ENCODE results near the gene PNLIP. TPM values are rescaled to one million over a fixed set of nuclear protein-coding genes. Genes with fewer than 3 reads are reported as not detected.
A peak's percentile ranks its signal among the peaks of the same experiment; 100 is the strongest.

PNLIP gene
- total and polyA plus RNA-seq, 12 donors, result 0.16 to 2.2 (median 0.90) TPM; not detected in 4

DNA sequence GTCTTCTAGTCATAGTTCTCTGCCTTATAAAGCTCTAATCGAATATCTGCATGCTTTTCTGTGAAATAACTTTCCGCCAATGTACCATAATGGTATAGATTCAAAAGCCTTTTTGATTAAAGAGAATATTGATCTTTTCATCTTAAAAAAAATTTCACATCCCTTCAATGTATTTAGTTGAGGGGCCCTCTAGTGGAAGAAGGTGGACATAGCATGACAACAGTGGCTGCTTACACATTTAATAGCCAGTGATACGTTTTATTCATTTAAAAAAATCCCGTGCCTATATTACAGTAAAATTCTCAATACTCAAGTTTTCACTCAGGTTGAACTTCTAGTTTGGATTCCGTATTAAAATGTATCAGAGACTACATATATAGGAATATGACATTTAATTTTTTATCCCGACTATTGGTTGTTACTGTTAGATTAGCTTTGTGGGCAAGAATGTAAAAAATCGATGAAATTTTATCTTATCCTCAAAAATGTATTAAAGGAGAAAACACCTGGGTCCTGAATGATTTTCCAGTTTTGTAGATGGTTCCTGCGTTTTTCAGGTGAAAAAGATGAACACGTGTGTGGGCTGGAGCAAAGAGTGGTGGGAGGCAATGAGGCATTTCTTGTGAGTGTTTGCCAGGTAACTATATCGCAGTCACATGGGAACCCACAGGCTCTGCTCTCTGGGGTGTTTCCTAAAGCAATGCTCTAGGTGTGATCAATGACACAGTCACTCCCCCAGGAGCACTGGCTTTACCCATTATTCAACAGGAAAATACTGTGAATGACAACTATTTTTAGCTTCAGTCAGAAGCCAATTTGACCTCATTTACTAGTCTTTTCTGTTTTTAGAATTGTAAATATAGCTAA, 24.1 kb upstream of the PNLIP start:
- H3K4me3 ChIP-seq, result no peak overlapping the region
- H3K27me3 ChIP-seq, result peaks cover 4% of the 10 kb centered on the region
- no peak overlapping the region for H3K27ac ChIP-seq
- intact Hi-C loops (cut with DNase I), result no loop called here
- 30 to 34% (median 32%) methylated on average over 10 of the region's 10 CpGs for WGBS, 4 donors
- no peaks in the 10 kb centered on the region for H3K9me3 ChIP-seq (replicated peaks in 1 of 3)
- H3K36me3 ChIP-seq (replicated peaks in 1 of 2), result no peaks in the 10 kb centered on the region
- H3K4me1 ChIP-seq (replicated peaks in 1 of 2), result no peaks in the 10 kb centered on the region
- TF ChIP-seq CTCF (IDR thresholded peaks at IDR 0.05), result peak; percentile 50 to 81 (median 56)
- no peak for TF ChIP-seq POLR2A (IDR thresholded peaks at IDR 0.05)
- peak in 5 of 7 donors; percentile 16 to 53 (median 38) for DNase-seq

DNA sequence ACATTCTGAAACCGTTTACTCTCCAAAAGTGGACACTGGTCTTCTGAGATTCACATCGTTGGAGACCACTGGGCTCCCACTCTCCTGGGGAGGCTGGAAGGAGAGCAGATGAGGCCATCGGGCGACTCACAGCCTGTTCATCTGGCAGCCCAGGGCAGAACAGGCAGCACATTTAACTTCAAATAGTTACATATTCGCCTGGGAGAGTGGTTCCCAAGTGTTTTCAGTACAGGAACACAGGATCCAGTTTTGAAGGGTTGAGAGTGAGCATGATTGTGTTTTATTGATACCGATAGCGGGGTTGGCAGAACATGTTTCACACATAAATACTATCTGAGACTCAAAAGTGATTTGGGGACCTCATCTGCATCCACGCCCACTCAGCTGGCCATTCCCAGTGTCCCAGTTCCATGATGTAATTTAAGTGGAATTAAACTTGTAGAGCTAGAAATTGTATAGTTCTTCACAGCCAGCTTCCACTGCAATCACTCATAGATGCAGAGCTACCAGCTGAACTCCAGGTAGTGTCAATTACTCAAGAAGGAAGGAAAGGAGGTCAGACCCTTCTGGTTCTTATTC, 22.8 kb upstream of the PNLIP start:
- DNase-seq, result no peak
- H3K36me3 ChIP-seq (replicated peaks in 1 of 2), result no peaks in the 10 kb centered on the region
- TF ChIP-seq CTCF (IDR thresholded peaks at IDR 0.05), result no peak
- TF ChIP-seq POLR2A (IDR thresholded peaks at IDR 0.05), result no peak
- no peaks in the 10 kb centered on the region for H3K4me1 ChIP-seq (replicated peaks in 1 of 2)
- intact Hi-C loops (cut with DNase I), result no loop called here
- no peak overlapping the region for H3K27ac ChIP-seq
- no peaks in the 10 kb centered on the region for H3K9me3 ChIP-seq (replicated peaks in 1 of 3)
- H3K27me3 ChIP-seq, result peaks cover 4% of the 10 kb centered on the region
- no peak overlapping the region for H3K4me3 ChIP-seq
- 52 to 76% (median 73%) methylated on average over 8 of the region's 8 CpGs for WGBS, 4 donors

- no peak overlapping the region for H3K27ac ChIP-seq
- intact Hi-C loops (cut with DNase I), result no loop called here
- no peaks in the 10 kb centered on the region for H3K4me1 ChIP-seq (replicated peaks in 1 of 2)
- no peak overlapping the region for H3K4me3 ChIP-seq
- peaks cover 4% of the 10 kb centered on the region for H3K27me3 ChIP-seq
- H3K36me3 ChIP-seq (replicated peaks in 1 of 2), result no peaks in the 10 kb centered on the region
- DNase-seq, result no peak
- TF ChIP-seq CTCF (IDR thresholded peaks at IDR 0.05) (no peak), POLR2A (IDR thresholded peaks at IDR 0.05) (no peak)
- H3K9me3 ChIP-seq (replicated peaks in 1 of 3), result no peaks in the 10 kb centered on the region
- WGBS, 4 donors, result 70 to 82% (median 78%) methylated on average over 3 of the region's 3 CpGs
These were observed 21.0 kb upstream of the PNLIP start for GRCh38 chr10:116524736-116525135.

DNA sequence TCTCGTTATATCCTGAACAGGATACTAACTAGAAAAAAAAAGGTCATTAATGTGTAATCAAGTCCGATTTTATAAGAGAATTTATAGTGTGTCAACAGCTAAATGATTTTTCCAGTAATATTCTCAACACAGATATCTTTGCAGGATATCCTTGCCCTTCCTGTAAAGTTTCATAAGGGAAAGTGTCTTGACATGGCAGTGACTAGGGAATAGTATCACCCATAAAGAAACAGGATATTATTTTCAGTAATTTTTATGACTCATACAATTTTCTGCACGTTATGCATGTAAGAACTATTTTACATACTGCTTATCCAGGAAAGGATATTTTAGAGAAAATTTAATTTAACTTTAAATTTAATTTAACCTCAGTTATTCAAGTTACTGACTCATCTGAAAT, 19.5 kb upstream of the PNLIP start:
- WGBS, 4 donors, result 43 to 63% (median 56%) methylated on average over 3 of the region's 3 CpGs
- no peak overlapping the region for H3K4me3 ChIP-seq
- no peak overlapping the region for H3K27ac ChIP-seq
- no peak for DNase-seq
- peaks cover 4% of the 10 kb centered on the region for H3K27me3 ChIP-seq
- no peak for TF ChIP-seq POLR2A (IDR thresholded peaks at IDR 0.05)
- no peaks in the 10 kb centered on the region for H3K36me3 ChIP-seq (replicated peaks in 1 of 2)
- no peaks in the 10 kb centered on the region for H3K4me1 ChIP-seq (replicated peaks in 1 of 2)
- H3K9me3 ChIP-seq (replicated peaks in 1 of 3), result no peaks in the 10 kb centered on the region
- intact Hi-C loops (cut with DNase I), result no loop called here

All from adrenal gland (tissue), 12 donors.